GM12878 (cell line): Measurements from ENCODE around the gene ZSCAN20. TPM values are rescaled to one million over a fixed set of nuclear protein-coding genes. Genes with fewer than 3 reads are reported as not detected.

ENCODE experiments used
- ATAC-seq: fragments of 200-7000 bp; cut with Tn5 transposase; 3 replicates; pipeline ENCODE4 v1.9.1; 2020; ENCODE audit warnings: mild to moderate bottlenecking, moderate library complexity
- BruUV-seq: library from RNA; stranded (reverse); fragments of 400-500 nt; replicated peaks from 2 replicates; lab custom pipeline; 2021; lab: Mats Ljungman, UMichigan
- CTCF ChIA-PET: fragments of 300-600 bp; sonication (Branson Sonifier 250); formaldehyde crosslinking; extraction: SDS; loops from one replicate; lab custom pipeline; 2021; ENCODE audit warnings: inconsistent platforms; lab: Yijun Ruan, JAX
- POLR2A ChIA-PET: fragments of 350-600 bp; formaldehyde crosslinking; extraction: SDS; loops from one replicate; lab custom pipeline; 2021; ENCODE audit warnings: inconsistent platforms; lab: Charles Lee
- RAD21 ChIA-PET: fragments of 300-600 bp; sonication (Branson Sonifier 250); formaldehyde crosslinking; loops from one replicate; lab custom pipeline; 2023; ENCODE audit warnings: antibody characterized with exemption; ENCODE audit not compliant: unreplicated experiment; lab: Charles Lee
- SMC1A ChIA-PET: fragments of 300-600 bp; sonication (Branson Sonifier 250); formaldehyde crosslinking; loops from one replicate; lab custom pipeline; 2023; ENCODE audit not compliant: unreplicated experiment, uncharacterized antibody; lab: Charles Lee
- DNase-seq: peaks from one replicate; pipeline ENCODE4 v3.0.0-alpha.2; 2011; ENCODE audit warnings: low read depth, low spot score
- FAIRE-seq: peaks from 3 replicates; lab custom pipeline; 2011; peaks lifted over from hg19 to GRCh38; lab: Jason Lieb, UNC
- H2AFZ ChIP-seq: 2 replicates; pipeline ENCODE4 v1.6.0; 2011; ENCODE audit warnings: low read depth, low read length, control low read depth; ENCODE audit not compliant: control insufficient read depth
- H3K27ac ChIP-seq: 2 replicates; pipeline ENCODE4 v1.5.1; 2011; ENCODE audit warnings: control low read depth; ENCODE audit not compliant: control insufficient read depth, insufficient read depth
- H3K27me3 ChIP-seq, 2 experiments: replicated peaks in 1 of 2; 2 replicates each; pipeline versions ENCODE4 v1.6.0 to v1.6.1; 2011; ENCODE audit warnings: low read length in 1 of 2; ENCODE audit not compliant: control insufficient read depth in 2 of 2, insufficient read depth in 2 of 2
- H3K36me3 ChIP-seq, 2 experiments: 2 replicates each; pipeline ENCODE4 v1.5.1; 2011; ENCODE audit warnings: low read length in 1 of 2; ENCODE audit not compliant: control insufficient read depth in 2 of 2, insufficient read depth in 2 of 2
- H3K4me1 ChIP-seq: 2 replicates; pipeline ENCODE4 v1.6.1; 2011; ENCODE audit warnings: mild to moderate bottlenecking, low read length, moderate library complexity, mixed read lengths; ENCODE audit not compliant: control insufficient read depth, insufficient read depth
- H3K4me2 ChIP-seq: 2 replicates; pipeline ENCODE4 v1.6.0; 2011; ENCODE audit warnings: control low read depth; ENCODE audit not compliant: control insufficient read depth, insufficient read depth
- H3K4me3 ChIP-seq: fragments of 200-600 bp; sonication (generic); 2 replicates; pipeline ENCODE4 v1.5.1; 2016
- H3K79me2 ChIP-seq: 2 replicates; pipeline ENCODE4 v1.6.0; 2011; ENCODE audit warnings: low read length; ENCODE audit not compliant: control insufficient read depth, insufficient read depth
- H3K9ac ChIP-seq: 2 replicates; pipeline ENCODE4 v1.8.0; 2011; ENCODE audit warnings: low read length, control low read depth, mixed read lengths; ENCODE audit not compliant: control insufficient read depth, insufficient read depth
- H3K9me3 ChIP-seq: replicated peaks from 3 replicates; pipeline ENCODE4 v1.5.1; 2011; ENCODE audit warnings: mild to moderate bottlenecking, low read length; ENCODE audit not compliant: control insufficient read depth, insufficient read depth
- H4K20me1 ChIP-seq: 2 replicates; pipeline ENCODE4 v1.6.0; 2011; ENCODE audit not compliant: control insufficient read depth, insufficient read depth
- EP300 ChIP-seq, 2 experiments: fragments of 150-350 bp in 1 of 2; IDR thresholded peaks; 2 replicates each; pipeline ENCODE4 v1.6.1; 2011 to 2012; ENCODE audit warnings: low read depth in 2 of 2, low read length in 2 of 2, borderline replicate concordance in 1 of 2, improper control_type of control experiment in 1 of 2, inconsistent platforms in 1 of 2; ENCODE audit not compliant: control insufficient read depth in 1 of 2
- GABPA ChIP-seq: IDR thresholded peaks from 2 replicates; pipeline ENCODE4 v1.6.1; 2014; ENCODE audit warnings: antibody characterized with exemption, low read depth, mild to moderate bottlenecking, inconsistent platforms
- MEF2A ChIP-seq: IDR thresholded peaks from 2 replicates; pipeline ENCODE4 v1.6.1; 2011; ENCODE audit warnings: low read depth, mild to moderate bottlenecking, low read length, moderate library complexity; ENCODE audit not compliant: insufficient read depth
- RFX5 ChIP-seq: IDR thresholded peaks from 2 replicates; pipeline ENCODE4 v1.6.1; 2011; ENCODE audit warnings: low read depth, low read length, improper control_type of control experiment
- ZZZ3 ChIP-seq: IDR thresholded peaks from 2 replicates; pipeline ENCODE4 v1.6.1; 2011; ENCODE audit warnings: low read depth; ENCODE audit not compliant: control insufficient read depth, insufficient read length
- WGBS: methylation state at CpG from one replicate; pipeline ENCODE4 v1.1.6; 2016; ENCODE audit warnings: low lambda C conversion rate; ENCODE audit not compliant: insufficient replicate concordance, insufficient coverage; ENCODE audit errors: missing lambda C conversion rate; 5-methylcytosine and 5-hydroxymethylcytosine counted together
- in situ Hi-C: fragments of 300-500 bp; cut with MboI; formaldehyde crosslinking; loops from 9 replicates; pipeline ENCODE4 v1.14.3; 2018; ENCODE audit warnings: mixed read lengths
- intact Hi-C: fragments of 100-400 bp; cut with micrococcal nuclease; formaldehyde crosslinking; loops from one replicate; pipeline ENCODE4 v1.14.2; 2022; ENCODE audit not compliant: unreplicated experiment
- polyA plus RNA-seq, 11 experiments: library from polyadenylated mRNA; depleted of rRNA in 4 of 11; unstranded in 6 of 11; stranded (reverse) in 5 of 11; fragments of >200 nt; fragmentation: Nextera tagmentation in 4 of 11; fragmentation: Illumina TruSeq in 1 of 11; extraction: Ambion mirVana in 4 of 11; extraction: Trizol in 1 of 11; gene quantifications; 1 replicate in 1 of 11; 2 replicates in 10 of 11; pipeline versions ENCODE4 v1.2.1 to v1.2.3, GENCODE V29; 2011 to 2016; ENCODE audit warnings: inconsistent platforms in 2 of 11, missing spikeins in 2 of 11, low read depth in 1 of 11
- total RNA-seq, 4 experiments: library from RNA; depleted of rRNA in 3 of 4; stranded (reverse); fragments of >200 nt in 3 of 4; fragmentation: Illumina TruSeq in 1 of 4; extraction: Trizol in 1 of 4; gene quantifications; 2 replicates each; pipeline versions ENCODE4 v1.2.1 to v1.2.3, GENCODE V29; 2013 to 2021
- TF ChIP-seq, protein P1 (sequence below): fragments of 450-650 bp; IDR thresholded peaks from 2 replicates; pipeline ENCODE4 v1.6.1; 2014; ENCODE audit warnings: mild to moderate bottlenecking
- TF ChIP-seq, protein P2 (sequence below): fragments of 150-350 bp; IDR thresholded peaks from 2 replicates; pipeline ENCODE4 v1.6.1; 2014; ENCODE audit warnings: mild to moderate bottlenecking, low read depth, low read length
- TF ChIP-seq, protein P3 (sequence below): fragments of 450-650 bp; IDR thresholded peaks from 2 replicates; pipeline ENCODE4 v1.6.1; 2016; ENCODE audit warnings: mild to moderate bottlenecking

ZSCAN20 gene
- total and polyA plus RNA-seq, 10 of the 15 experiments (the other 5 are each of a cell fraction or from before 2014, with no cell fraction given), result 0.35 to 5.1 (median 2.4) TPM

GRCh38 chr1:33426916-33427315 lies 45.5 kb upstream of the ZSCAN20 start:
- Histone ChIP-seq H3K4me2 (no peak overlapping the region), H3K4me3 (no peak overlapping the region), H3K4me1 (peaks cover 10% of the 10 kb centered on the region), H3K9me3 (no peaks in the 10 kb centered on the region; the same call in 1 of the 3 replicates), H3K27ac (no peak overlapping the region), H3K79me2 (no peaks in the 10 kb centered on the region), H3K36me3 (no peaks in the 10 kb centered on the region), H4K20me1 (no peaks in the 10 kb centered on the region), H3K9ac (no peak overlapping the region), H3K27me3 (peaks cover 3 to 6% of the 10 kb centered on the region in 2 experiments; a peak in 3 of 4 replicates), H2AFZ (no peak overlapping the region)
- no TSS peak for BruUV-seq
- FAIRE-seq, result no peak
- POLR2A ChIA-PET, result no interaction called here
- CTCF ChIA-PET, result no interaction called here
- SMC1A ChIA-PET, result interaction anchor here (0.8 to 0.9 kb wide), 2 partner anchors 17 to 44 kb away, joined by 3 read pairs; no protein-coding TSS in a partner anchor
- no peak for ATAC-seq
- RAD21 ChIA-PET, result interaction anchor here (1.2 kb wide), 2 partner anchors 9 to 131 kb away, joined by 3 read pairs; no protein-coding TSS in a partner anchor
- in situ Hi-C loops (no loop called here), intact Hi-C loops (no loop called here)
- TF ChIP-seq, protein P1, sequence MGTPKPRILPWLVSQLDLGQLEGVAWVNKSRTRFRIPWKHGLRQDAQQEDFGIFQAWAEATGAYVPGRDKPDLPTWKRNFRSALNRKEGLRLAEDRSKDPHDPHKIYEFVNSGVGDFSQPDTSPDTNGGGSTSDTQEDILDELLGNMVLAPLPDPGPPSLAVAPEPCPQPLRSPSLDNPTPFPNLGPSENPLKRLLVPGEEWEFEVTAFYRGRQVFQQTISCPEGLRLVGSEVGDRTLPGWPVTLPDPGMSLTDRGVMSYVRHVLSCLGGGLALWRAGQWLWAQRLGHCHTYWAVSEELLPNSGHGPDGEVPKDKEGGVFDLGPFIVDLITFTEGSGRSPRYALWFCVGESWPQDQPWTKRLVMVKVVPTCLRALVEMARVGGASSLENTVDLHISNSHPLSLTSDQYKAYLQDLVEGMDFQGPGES, result no peak
- TF ChIP-seq, protein P2, sequence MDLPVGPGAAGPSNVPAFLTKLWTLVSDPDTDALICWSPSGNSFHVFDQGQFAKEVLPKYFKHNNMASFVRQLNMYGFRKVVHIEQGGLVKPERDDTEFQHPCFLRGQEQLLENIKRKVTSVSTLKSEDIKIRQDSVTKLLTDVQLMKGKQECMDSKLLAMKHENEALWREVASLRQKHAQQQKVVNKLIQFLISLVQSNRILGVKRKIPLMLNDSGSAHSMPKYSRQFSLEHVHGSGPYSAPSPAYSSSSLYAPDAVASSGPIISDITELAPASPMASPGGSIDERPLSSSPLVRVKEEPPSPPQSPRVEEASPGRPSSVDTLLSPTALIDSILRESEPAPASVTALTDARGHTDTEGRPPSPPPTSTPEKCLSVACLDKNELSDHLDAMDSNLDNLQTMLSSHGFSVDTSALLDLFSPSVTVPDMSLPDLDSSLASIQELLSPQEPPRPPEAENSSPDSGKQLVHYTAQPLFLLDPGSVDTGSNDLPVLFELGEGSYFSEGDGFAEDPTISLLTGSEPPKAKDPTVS, result no peak
- no peak for TF ChIP-seq GABPA
- TF ChIP-seq RFX5, result no peak
- TF ChIP-seq, protein P3, sequence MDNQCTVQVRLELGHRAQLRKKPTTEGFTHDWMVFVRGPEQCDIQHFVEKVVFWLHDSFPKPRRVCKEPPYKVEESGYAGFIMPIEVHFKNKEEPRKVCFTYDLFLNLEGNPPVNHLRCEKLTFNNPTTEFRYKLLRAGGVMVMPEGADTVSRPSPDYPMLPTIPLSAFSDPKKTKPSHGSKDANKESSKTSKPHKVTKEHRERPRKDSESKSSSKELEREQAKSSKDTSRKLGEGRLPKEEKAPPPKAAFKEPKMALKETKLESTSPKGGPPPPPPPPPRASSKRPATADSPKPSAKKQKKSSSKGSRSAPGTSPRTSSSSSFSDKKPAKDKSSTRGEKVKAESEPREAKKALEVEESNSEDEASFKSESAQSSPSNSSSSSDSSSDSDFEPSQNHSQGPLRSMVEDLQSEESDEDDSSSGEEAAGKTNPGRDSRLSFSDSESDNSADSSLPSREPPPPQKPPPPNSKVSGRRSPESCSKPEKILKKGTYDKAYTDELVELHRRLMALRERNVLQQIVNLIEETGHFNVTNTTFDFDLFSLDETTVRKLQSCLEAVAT, result no peak
- TF ChIP-seq ZZZ3, result no peak
- no peak for TF ChIP-seq MEF2A
- no peak for TF ChIP-seq EP300 (IDR thresholded peaks at IDR 0.05; ENCODE audit: borderline replicate concordance in 1 of 2, control insufficient read depth in 1 of 2, low read depth in 2 of 2, low read length in 2 of 2)
- 0% methylated on average over 3 of the region's 3 CpGs for WGBS
- DNase-seq, result no peak
